A549 (cell line): ENCODE data around the gene SEPTIN1. TPM values are rescaled to one million over a fixed set of nuclear protein-coding genes. Genes with fewer than 3 reads are reported as not detected.
A peak's percentile ranks its signal among the peaks of the same experiment; 100 is the strongest.
"Not testable (repeated sequence)": the region's sequence is repeated elsewhere in the genome, so short reads cannot be mapped to it uniquely, and the experiment has no call there.

Experiments used
- ATAC-seq, 2 experiments: fragments of 200-7000 bp in 1 of 2; fragments of >200 bp in 1 of 2; cut with Nextera tagmentation in 1 of 2; cut with Tn5 transposase in 1 of 2; 3 replicates each; pipeline versions ENCODE4 v1.8.0 to v1.9.1; 2018 to 2020; ENCODE audit warnings: mild to moderate bottlenecking in 1 of 2, moderate library complexity in 1 of 2
- CTCF ChIA-PET: fragments of 300-600 bp; sonication (Branson Sonifier 250); formaldehyde crosslinking; extraction: SDS; loops from one replicate; lab custom pipeline; 2021; ENCODE audit warnings: antibody characterized with exemption, inconsistent platforms; lab: Yijun Ruan, JAX
- POLR2A ChIA-PET: fragments of 350-600 bp; formaldehyde crosslinking; extraction: SDS; loops from one replicate; lab custom pipeline; 2021; ENCODE audit warnings: antibody characterized with exemption, inconsistent platforms; lab: Yijun Ruan, JAX
- DNase-seq, 2 experiments: peaks; one replicate each; pipeline versions ENCODE4 v3.0.0 to v3.0.0-alpha.2; 2011 to 2016; ENCODE audit warnings: low read depth in 1 of 2, low spot score in 1 of 2
- FAIRE-seq: peaks from 2 replicates; lab custom pipeline; 2011; peaks lifted over from hg19 to GRCh38; lab: Jason Lieb, UNC
- H3K27ac ChIP-seq, 2 experiments: fragments of >200 bp; sonication (Bioruptor Twin); formaldehyde crosslinking; 3 replicates each; pipeline ENCODE4 v1.5.1; 2016 to 2017
- H3K4me1 ChIP-seq: fragments of >200 bp; sonication (Bioruptor Twin); formaldehyde crosslinking; 3 replicates; pipeline ENCODE4 v1.6.1; 2016
- H3K4me2 ChIP-seq: fragments of >200 bp; sonication (Bioruptor Twin); formaldehyde crosslinking; 3 replicates; pipeline ENCODE4 v1.6.1; 2016
- H3K4me3 ChIP-seq: fragments of >200 bp; sonication (Bioruptor Twin); formaldehyde crosslinking; 3 replicates; pipeline ENCODE4 v1.5.1; 2016
- H3K9me3 ChIP-seq: fragments of >200 bp; sonication (Bioruptor Twin); formaldehyde crosslinking; 3 replicates; pipeline ENCODE4 v1.6.1; 2016
- ATOH8 ChIP-seq: fragments of 250-450 bp; sonication (Bioruptor Pico); IDR thresholded peaks from 2 replicates; pipeline ENCODE4 v1.5.0; 2020; ENCODE audit warnings: low read depth, mild to moderate bottlenecking, moderate library complexity
- CBX2 ChIP-seq: fragments of 200-600 bp; sonication (generic); IDR thresholded peaks from 2 replicates; pipeline ENCODE4 v1.6.1; 2016; ENCODE audit warnings: low read depth, mild to moderate bottlenecking, borderline replicate concordance
- CBX8 ChIP-seq: fragments of 200-600 bp; sonication (generic); IDR thresholded peaks from 2 replicates; pipeline ENCODE4 v1.6.1; 2016
- CEBPB ChIP-seq, 2 experiments: fragments of >200 bp in 1 of 2; sonication (Bioruptor Twin) in 1 of 2; formaldehyde crosslinking in 1 of 2; IDR thresholded peaks; 2 replicates each; pipeline ENCODE4 v1.6.1; 2012 to 2016
- CTCF ChIP-seq: fragments of >200 bp; sonication (Bioruptor Twin); formaldehyde crosslinking; IDR thresholded peaks from 3 replicates; pipeline ENCODE4 v1.5.1; 2016
- EP300 ChIP-seq, 2 experiments: fragments of >200 bp; sonication (Bioruptor Twin); formaldehyde crosslinking; IDR thresholded peaks; 2 replicates in 1 of 2; 3 replicates in 1 of 2; pipeline ENCODE4 v1.6.1; 2016 to 2017
- ESRRA ChIP-seq: fragments of 150-350 bp; IDR thresholded peaks from 2 replicates; pipeline ENCODE4 v1.6.1; 2014; ENCODE audit warnings: mild to moderate bottlenecking, low read length, borderline replicate concordance
- HMGXB4 ChIP-seq: fragments of 250-450 bp; sonication (Bioruptor Pico); IDR thresholded peaks from 2 replicates; pipeline ENCODE4 v1.5.0; 2021; ENCODE audit warnings: mild to moderate bottlenecking, moderate library complexity, borderline replicate concordance
- HOXB13 ChIP-seq: fragments of 250-450 bp; sonication (Bioruptor Pico); IDR thresholded peaks from 2 replicates; pipeline ENCODE4 v1.5.0; 2020; ENCODE audit warnings: low read depth, mild to moderate bottlenecking, moderate library complexity
- HOXB5 ChIP-seq: fragments of 250-450 bp; sonication (Bioruptor Pico); IDR thresholded peaks from 2 replicates; pipeline ENCODE4 v1.5.0; 2020; ENCODE audit warnings: mild to moderate bottlenecking, moderate library complexity
- JUNB ChIP-seq: fragments of >200 bp; sonication (Bioruptor Twin); formaldehyde crosslinking; IDR thresholded peaks from 2 replicates; pipeline ENCODE4 v1.6.1; 2016
- MAFK ChIP-seq: fragments of 450-650 bp; IDR thresholded peaks from 2 replicates; pipeline ENCODE4 v1.6.1; 2014; ENCODE audit not compliant: partially characterized antibody
- MAZ ChIP-seq: fragments of 150-350 bp; IDR thresholded peaks from 2 replicates; pipeline ENCODE4 v1.6.1; 2014; ENCODE audit warnings: antibody characterized with exemption, low read depth, low read length, borderline replicate concordance
- MYC ChIP-seq: IDR thresholded peaks from 2 replicates; pipeline ENCODE4 v1.6.1; 2012; ENCODE audit warnings: mild to moderate bottlenecking, inconsistent platforms, low read length, improper control_type of control experiment, borderline replicate concordance
- NPAS2 ChIP-seq: fragments of 250-450 bp; sonication (Bioruptor Pico); IDR thresholded peaks from 2 replicates; pipeline ENCODE4 v1.8.0; 2022; ENCODE audit warnings: mild to moderate bottlenecking, moderate library complexity, borderline replicate concordance
- PBX3 ChIP-seq: IDR thresholded peaks from 2 replicates; pipeline ENCODE4 v1.6.1; 2012
- PHF8 ChIP-seq: fragments of 200-600 bp; sonication (generic); IDR thresholded peaks from 2 replicates; pipeline ENCODE4 v1.6.1; 2016; ENCODE audit warnings: low read depth, mild to moderate bottlenecking, antibody characterized with exemption, moderate library complexity, borderline replicate concordance
- POLR2AphosphoS2 ChIP-seq: conservative IDR thresholded peaks from 2 replicates; pipeline ENCODE4 v1.6.1; 2012; ENCODE audit warnings: low read length, improper control_type of control experiment, inconsistent platforms
- RAD21 ChIP-seq, 2 experiments: fragments of >200 bp in 1 of 2; sonication (Bioruptor Twin) in 1 of 2; formaldehyde crosslinking in 1 of 2; IDR thresholded peaks in 1 of 2; conservative IDR thresholded peaks in 1 of 2; 2 replicates in 1 of 2; 3 replicates in 1 of 2; pipeline ENCODE4 v1.6.1; 2012 to 2018; ENCODE audit warnings: inconsistent platforms in 1 of 2
- RNF2 ChIP-seq: fragments of 200-600 bp; sonication (generic); IDR thresholded peaks from 2 replicates; pipeline ENCODE4 v1.6.1; 2016; ENCODE audit warnings: low read depth, mild to moderate bottlenecking, antibody characterized with exemption, moderate library complexity, borderline replicate concordance
- TP53 ChIP-seq: fragments of 250-450 bp; sonication (Bioruptor Pico); IDR thresholded peaks from 2 replicates; pipeline ENCODE4 v1.5.0; 2021; ENCODE audit warnings: mild to moderate bottlenecking, moderate library complexity
- WGBS: methylation state at CpG from one replicate; pipeline ENCODE4 v1.1.6; 2017; ENCODE audit errors: missing lambda C conversion rate; 5-methylcytosine and 5-hydroxymethylcytosine counted together
- polyA plus RNA-seq, 4 experiments: library from polyadenylated mRNA; depleted of rRNA in 3 of 4; stranded (reverse); fragments of >200 nt; fragmentation: RNase III in 1 of 4; extraction: RNeasy Plus Mini Kit Qiagen cat#74134 plus additional on column Dnase treatment in 1 of 4; gene quantifications; 2 replicates in 3 of 4; 3 replicates in 1 of 4; pipeline ENCODE4 v1.2.3, GENCODE V29; 2011 to 2017

The SEPTIN1 gene
- polyA plus RNA-seq, 2 of the 4 experiments (the other 2 are of a cell fraction): 0.17 to 0.65 TPM

GRCh38 chr16:30340621-30341020 is 41.7 kb downstream of the SEPTIN1 start (continued):
- TF ChIP-seq PBX3: no peak
- TF ChIP-seq CTCF: no peak
- TF ChIP-seq NPAS2 (CRISPR knock-in tag): no peak

GRCh38 chr16:30338715-30339114 is 43.6 kb downstream of the SEPTIN1 start:
- POLR2A ChIA-PET, H3K4me3 ChIP-seq, H3K9me3 ChIP-seq, FAIRE-seq, CTCF ChIA-PET, ATAC-seq, H3K4me1 ChIP-seq, H3K27ac ChIP-seq, H3K4me2 ChIP-seq, DNase-seq: not testable (repeated sequence)
- WGBS: 81% methylated on average over 5 of the region's 5 CpGs

- H3K9me3 ChIP-seq, FAIRE-seq, H3K4me3 ChIP-seq, H3K4me2 ChIP-seq, H3K27ac ChIP-seq, H3K4me1 ChIP-seq, ATAC-seq, POLR2A ChIA-PET, CTCF ChIA-PET, DNase-seq: not testable (repeated sequence)
- 94% methylated on average over 10 of the region's 10 CpGs for WGBS
Observed at GRCh38 chr16:30337964-30338357, 44.4 kb downstream of the SEPTIN1 start.

GRCh38 chr16:30335598-30336474 is 46.5 kb downstream of the SEPTIN1 start:
- CTCF ChIA-PET: interaction anchor here (0.6 to 1.4 kb wide), 3 partner anchors 36 to 280 kb away, joined by 3 to 6 read pairs (median 4); no protein-coding TSS in a partner anchor
- peak overlapping the region; percentile 85 to 97 for H3K27ac ChIP-seq
- WGBS: 33% methylated on average over 14 of the region's 17 CpGs
- peak overlapping the region; percentile 59 for H3K4me3 ChIP-seq
- TF ChIP-seq JUNB: no peak
- no peak for TF ChIP-seq CBX2
- no peak for TF ChIP-seq CBX8
- no peak for TF ChIP-seq RAD21 (conservative IDR thresholded peaks at IDR 0.05 in 1 of 2, IDR thresholded peaks at IDR 0.05 in 1 of 2)
- no peak for TF ChIP-seq HOXB13 (CRISPR knock-in tag)
- no peak for TF ChIP-seq POLR2AphosphoS2
- TF ChIP-seq ESRRA: no peak
- TF ChIP-seq MYC: no peak
- no peak for TF ChIP-seq PHF8
- TF ChIP-seq HOXB5: no peak
- TF ChIP-seq MAFK: no peak
- no peak for TF ChIP-seq CEBPB (IDR thresholded peaks at IDR 0.05)
- no peak for TF ChIP-seq ATOH8 (CRISPR knock-in tag)
- no peak for TF ChIP-seq RNF2
- no peak for TF ChIP-seq MAZ
- no peak for TF ChIP-seq TP53 (CRISPR knock-in tag)
- TF ChIP-seq EP300 (IDR thresholded peaks at IDR 0.05): no peak
- no peak for TF ChIP-seq HMGXB4
- TF ChIP-seq NPAS2 (CRISPR knock-in tag): no peak
- TF ChIP-seq, all 56 proteins: peak for 0
- ATAC-seq (peak; percentile 36 to 41; a peak in 5 of 6 replicates), DNase-seq (no peak), FAIRE-seq (no peak)
- H3K4me2 ChIP-seq: peak overlapping the region; percentile 86
- POLR2A ChIA-PET: interaction anchor here (0.8 to 1.2 kb wide), 2 partner anchors 16 to 35 kb away, joined by 3 to 8 read pairs; partner anchors contain the start of gene TBC1D10B
- H3K9me3 ChIP-seq: no peaks in the 10 kb centered on the region
- H3K4me1 ChIP-seq: peaks cover 6% of the 10 kb centered on the region; the same call in 1 of the 3 replicates
